ENCODE measurements around the gene ZNF253.
"Not testable (repeated sequence)": the region's sequence is repeated elsewhere in the genome, so short reads cannot be mapped to it uniquely, and the experiment has no call there.

ZNF253 gene

GRCh38 chr19:19900139-19900728, 34.6 kb downstream of the ZNF253 start:
- no peak for DNase-seq

- DNase-seq = peak; percentile 35
Observed at GRCh38 chr19:19900729-19901444, 35.2 kb downstream of the ZNF253 start, which contains the start of gene ZNF93. ZNF93 (plus strand) TSS chr19:19900946; CDS start chr19:19901089, 143 bp downstream.

- DNase-seq = not testable (repeated sequence)
Observed at GRCh38 chr19:19907551-19907950, 41.9 kb downstream of the ZNF253 start.

- DNase-seq = no peak
Observed at GRCh38 chr19:19909654-19910053, 44.0 kb downstream of the ZNF253 start.

GRCh38 chr19:19911150-19911549, 45.5 kb downstream of the ZNF253 start:
- no peak for DNase-seq

- no peak for DNase-seq
Observed at GRCh38 chr19:19914596-19914995, 48.9 kb downstream of the ZNF253 start.

- peak; percentile 2 for DNase-seq
Observed at GRCh38 chr19:19930417-19930816, 64.7 kb downstream of the ZNF253 start.

- not testable (repeated sequence) for DNase-seq
Observed at GRCh38 chr19:19933432-19934314, 68.0 kb downstream of the ZNF253 start.

GRCh38 chr19:19937403-19937802, 71.7 kb downstream of the ZNF253 start:
- DNase-seq = no peak

- DNase-seq = no peak
Observed at GRCh38 chr19:19938449-19938848, 72.8 kb downstream of the ZNF253 start.

- DNase-seq = no peak
Observed at GRCh38 chr19:19943848-19944582, 78.3 kb downstream of the ZNF253 start.

Measured in NCI-H1694 (cell line).